Measurements from ENCODE around the gene HORMAD2. TPM values are rescaled to one million over a fixed set of nuclear protein-coding genes. Genes with fewer than 3 reads are reported as not detected.
"Not testable (repeated sequence)": the region's sequence is repeated elsewhere in the genome, so short reads cannot be mapped to it uniquely, and the experiment has no call there.

The HORMAD2 gene
- total and polyA plus RNA-seq, 7 experiments from 2014 or later: 0.34 TPM; not detected in 6

GRCh38 chr22:30214703-30215407 is 134.6 kb downstream of the HORMAD2 start:
- Histone ChIP-seq H3K36me3 (ENCODE audit: control insufficient read depth in 2 of 3, insufficient read depth in 3 of 3, low read length in 3 of 3) (no peaks in the 10 kb centered on the region), H3K27me3 (ENCODE audit: control insufficient read depth in 2 of 2, insufficient read depth in 2 of 2, low read length in 2 of 2) (no peaks in the 10 kb centered on the region), H3K4me3 (ENCODE audit: low read length) (no peak overlapping the region), H3K4me1 (ENCODE audit: control insufficient read depth in 2 of 2, insufficient read depth in 2 of 2, low read length in 2 of 2) (peaks cover 3 to 9% of the 10 kb centered on the region in 2 donors), H3K27ac (ENCODE audit: low read depth, low read length) (no peak overlapping the region), H3K9me3 (ENCODE audit: control insufficient read depth in 2 of 3, low read length in 3 of 3) (no peaks in the 10 kb centered on the region)
- H3K4me3 Mint-ChIP-seq: peak overlapping the region in 1 of 10 donors; percentile 13
- H3K4me1 Mint-ChIP-seq: peaks cover 17 to 63% (median 29%) of the 10 kb centered on the region in 7 donors
- DNase-seq: no peak
- POLR2A ChIA-PET: interaction anchor here (1.2 kb wide), 1 partner anchor 15 kb away, joined by 3 read pairs; no protein-coding TSS in a partner anchor
- no peaks in the 10 kb centered on the region for H3K27me3 Mint-ChIP-seq
- no peak for ATAC-seq
- CTCF ChIA-PET: no interaction called here
- peaks cover 0 to 3% (median 0%) of the 10 kb centered on the region in 11 donors for H3K9me3 Mint-ChIP-seq
- intact Hi-C loops (cut with micrococcal nuclease): no loop called here
- peak overlapping the region in 2 of 9 donors; percentile 25 to 82 for H3K27ac Mint-ChIP-seq
- peaks cover 0 to 2% (median 0%) of the 10 kb centered on the region in 5 donors for H3K36me3 Mint-ChIP-seq

- Mint-ChIP-seq H3K4me1 (peaks cover 32 to 77% (median 43%) of the 10 kb centered on the region in 7 donors), H3K27ac (peak overlapping the region in 2 of 9 donors; percentile 57 to 66)
- H3K27me3 Mint-ChIP-seq; H3K9me3 Mint-ChIP-seq; POLR2A ChIA-PET; ATAC-seq; H3K4me3 Mint-ChIP-seq; H3K27me3 ChIP-seq (ENCODE audit: control insufficient read depth in 2 of 2, insufficient read depth in 2 of 2, low read length in 2 of 2); H3K27ac ChIP-seq (ENCODE audit: low read depth, low read length); H3K36me3 Mint-ChIP-seq; DNase-seq; H3K4me3 ChIP-seq (ENCODE audit: low read length); intact Hi-C loops (cut with micrococcal nuclease); CTCF ChIA-PET; H3K36me3 ChIP-seq (ENCODE audit: control insufficient read depth in 2 of 3, insufficient read depth in 3 of 3, low read length in 3 of 3); H3K9me3 ChIP-seq (ENCODE audit: control insufficient read depth in 2 of 3, low read length in 3 of 3): not testable (repeated sequence)
- peaks cover 17 to 22% of the 10 kb centered on the region in 2 donors for H3K4me1 ChIP-seq (ENCODE audit: control insufficient read depth in 2 of 2, insufficient read depth in 2 of 2, low read length in 2 of 2)
Measured at GRCh38 chr22:30216272-30216671, 136.0 kb downstream of the HORMAD2 start.

- Histone ChIP-seq H3K36me3 (ENCODE audit: control insufficient read depth in 2 of 3, insufficient read depth in 3 of 3, low read length in 3 of 3) (no peaks in the 10 kb centered on the region), H3K9me3 (ENCODE audit: control insufficient read depth in 2 of 3, low read length in 3 of 3) (no peaks in the 10 kb centered on the region), H3K27me3 (ENCODE audit: control insufficient read depth in 2 of 2, insufficient read depth in 2 of 2, low read length in 2 of 2) (no peaks in the 10 kb centered on the region), H3K4me3 (ENCODE audit: low read length) (no peak overlapping the region), H3K4me1 (ENCODE audit: control insufficient read depth in 2 of 2, insufficient read depth in 2 of 2, low read length in 2 of 2) (peaks cover 19 to 26% of the 10 kb centered on the region in 2 donors), H3K27ac (ENCODE audit: low read depth, low read length) (no peak overlapping the region)
- Mint-ChIP-seq H3K4me3 (no peak overlapping the region), H3K4me1 (peaks cover 35 to 77% (median 47%) of the 10 kb centered on the region in 7 donors), H3K9me3 (peaks cover 0 to 4% (median 0%) of the 10 kb centered on the region in 11 donors), H3K27me3 (no peaks in the 10 kb centered on the region), H3K27ac (peak overlapping the region in 1 of 9 donors; percentile 66), H3K36me3 (peaks cover 0 to 2% (median 0%) of the 10 kb centered on the region in 5 donors)
- intact Hi-C loops (cut with micrococcal nuclease): no loop called here
- CTCF ChIA-PET: no interaction called here
- DNase-seq: no peak
- no peak for ATAC-seq
- POLR2A ChIA-PET: no interaction called here
Measured at GRCh38 chr22:30216710-30217109, 136.4 kb downstream of the HORMAD2 start.

GRCh38 chr22:30217698-30218560 is 137.7 kb downstream of the HORMAD2 start:
- no peak overlapping the region for H3K4me3 ChIP-seq (ENCODE audit: low read length)
- H3K4me1 ChIP-seq (ENCODE audit: control insufficient read depth in 2 of 2, insufficient read depth in 2 of 2, low read length in 2 of 2): peaks cover 19 to 33% of the 10 kb centered on the region in 2 donors

GRCh38 chr22:30219049-30219654 is 138.9 kb downstream of the HORMAD2 start:
- no peak for ATAC-seq
- Histone ChIP-seq H3K27ac (ENCODE audit: low read depth, low read length) (no peak overlapping the region), H3K4me3 (ENCODE audit: low read length) (no peak overlapping the region), H3K9me3 (ENCODE audit: control insufficient read depth in 2 of 3, low read length in 3 of 3) (no peaks in the 10 kb centered on the region), H3K36me3 (ENCODE audit: control insufficient read depth in 2 of 3, insufficient read depth in 3 of 3, low read length in 3 of 3) (no peaks in the 10 kb centered on the region), H3K4me1 (ENCODE audit: control insufficient read depth in 2 of 2, insufficient read depth in 2 of 2, low read length in 2 of 2) (peaks cover 19 to 33% of the 10 kb centered on the region in 2 donors), H3K27me3 (ENCODE audit: control insufficient read depth in 2 of 2, insufficient read depth in 2 of 2, low read length in 2 of 2) (no peaks in the 10 kb centered on the region)
- intact Hi-C loops (cut with micrococcal nuclease): no loop called here
- peak overlapping the region in 7 of 9 donors; percentile 21 to 97 (median 87) for H3K27ac Mint-ChIP-seq
- CTCF ChIA-PET: no interaction called here
- H3K36me3 Mint-ChIP-seq: peaks cover 0 to 2% (median 0%) of the 10 kb centered on the region in 5 donors
- peak overlapping the region in 5 of 10 donors; percentile 17 to 78 (median 39) for H3K4me3 Mint-ChIP-seq
- H3K27me3 Mint-ChIP-seq: no peaks in the 10 kb centered on the region
- H3K4me1 Mint-ChIP-seq: peaks cover 36 to 85% (median 56%) of the 10 kb centered on the region in 7 donors
- POLR2A ChIA-PET: interaction anchor here (0.8 kb wide), 1 partner anchor 26 kb away, joined by 3 read pairs; no protein-coding TSS in a partner anchor
- peaks cover 0 to 4% (median 0%) of the 10 kb centered on the region in 11 donors for H3K9me3 Mint-ChIP-seq
- no peak for DNase-seq

More at GRCh38 chr22:30217698-30218560, 137.7 kb downstream of the HORMAD2 start:
- Histone ChIP-seq H3K9me3 (ENCODE audit: control insufficient read depth in 2 of 3, low read length in 3 of 3) (no peaks in the 10 kb centered on the region), H3K27me3 (ENCODE audit: control insufficient read depth in 2 of 2, insufficient read depth in 2 of 2, low read length in 2 of 2) (no peaks in the 10 kb centered on the region), H3K27ac (ENCODE audit: low read depth, low read length) (no peak overlapping the region), H3K36me3 (ENCODE audit: control insufficient read depth in 2 of 3, insufficient read depth in 3 of 3, low read length in 3 of 3) (no peaks in the 10 kb centered on the region)
- H3K27ac Mint-ChIP-seq: peak overlapping the region in 5 of 9 donors; percentile 22 to 67 (median 38)
- H3K27me3 Mint-ChIP-seq: no peaks in the 10 kb centered on the region
- CTCF ChIA-PET: interaction anchor here (0.6 kb wide), 1 partner anchor 10 kb away, joined by 3 read pairs; no protein-coding TSS in a partner anchor
- H3K36me3 Mint-ChIP-seq: peaks cover 0 to 2% (median 0%) of the 10 kb centered on the region in 5 donors
- peaks cover 0 to 4% (median 0%) of the 10 kb centered on the region in 11 donors for H3K9me3 Mint-ChIP-seq
- no peak for DNase-seq
- peaks cover 36 to 82% (median 53%) of the 10 kb centered on the region in 7 donors for H3K4me1 Mint-ChIP-seq
- ATAC-seq: no peak
- no peak overlapping the region for H3K4me3 Mint-ChIP-seq
- intact Hi-C loops (cut with micrococcal nuclease): no loop called here
- POLR2A ChIA-PET: interaction anchor here (0.8 kb wide), 1 partner anchor 27 kb away, joined by 3 read pairs; no protein-coding TSS in a partner anchor

GRCh38 chr22:30219668-30220278 is 139.5 kb downstream of the HORMAD2 start:
- DNase-seq (no peak), ATAC-seq (no peak)
- no peaks in the 10 kb centered on the region for H3K27me3 Mint-ChIP-seq
- peaks cover 25 to 33% of the 10 kb centered on the region in 2 donors for H3K4me1 ChIP-seq (ENCODE audit: control insufficient read depth in 2 of 2, insufficient read depth in 2 of 2, low read length in 2 of 2)
- no peaks in the 10 kb centered on the region for H3K27me3 ChIP-seq (ENCODE audit: control insufficient read depth in 2 of 2, insufficient read depth in 2 of 2, low read length in 2 of 2)
- ChIA-PET POLR2A (interaction anchor here (0.6 kb wide), 1 partner anchor 587 kb away, joined by 3 read pairs; no protein-coding TSS in a partner anchor), CTCF (no interaction called here)
- H3K4me1 Mint-ChIP-seq: peaks cover 37 to 85% (median 51%) of the 10 kb centered on the region in 7 donors
- H3K9me3 ChIP-seq (ENCODE audit: control insufficient read depth in 2 of 3, low read length in 3 of 3): no peaks in the 10 kb centered on the region
- H3K27ac ChIP-seq (ENCODE audit: low read depth, low read length): no peak overlapping the region
- no peaks in the 10 kb centered on the region for H3K36me3 ChIP-seq (ENCODE audit: control insufficient read depth in 2 of 3, insufficient read depth in 3 of 3, low read length in 3 of 3)
- intact Hi-C loops (cut with micrococcal nuclease): loop anchor here (2.0 to 10.0 kb wide), 3 partner anchors 23 to 45 kb away; partner anchors contain the start of gene LIF (in 1 of the 2)
- H3K4me3 ChIP-seq (ENCODE audit: low read length): no peak overlapping the region
- peak overlapping the region; percentile 63 to 86 (median 80) for H3K4me3 Mint-ChIP-seq
- peak overlapping the region in 8 of 9 donors; percentile 76 to 97 (median 92) for H3K27ac Mint-ChIP-seq
- peaks cover 0 to 2% (median 0%) of the 10 kb centered on the region in 5 donors for H3K36me3 Mint-ChIP-seq
- H3K9me3 Mint-ChIP-seq: peaks cover 0 to 4% (median 0%) of the 10 kb centered on the region in 11 donors
